ENCODE measurements around the gene SLC7A10.
A peak's percentile ranks its signal among the peaks of the same experiment; 100 is the strongest.

SLC7A10 gene

GRCh38 chr19:33196446-33197193 is 29.0 kb downstream of the SLC7A10 start:
- H3K4me3 ChIP-seq (ENCODE audit: control insufficient read depth, low read depth, low read length): no peak overlapping the region
- no peak for TF ChIP-seq CTCF (conservative IDR thresholded peaks at IDR 0.05; ENCODE audit: control insufficient read depth, insufficient read depth, low read depth, low read length)
- DNase-seq (ENCODE audit: low read depth): no peak

- no peak for DNase-seq (ENCODE audit: low read depth)
- no peak for TF ChIP-seq CTCF (conservative IDR thresholded peaks at IDR 0.05; ENCODE audit: control insufficient read depth, insufficient read depth, low read depth, low read length)
- H3K4me3 ChIP-seq (ENCODE audit: control insufficient read depth, low read depth, low read length): peak overlapping the region; percentile 55
Measured at GRCh38 chr19:33195645-33196347, 29.9 kb downstream of the SLC7A10 start.

GRCh38 chr19:33194886-33195644 is 30.6 kb downstream of the SLC7A10 start:
- DNase-seq (ENCODE audit: low read depth): peak; percentile 62
- TF ChIP-seq CTCF (conservative IDR thresholded peaks at IDR 0.05; ENCODE audit: control insufficient read depth, insufficient read depth, low read depth, low read length): no peak
- H3K4me3 ChIP-seq (ENCODE audit: control insufficient read depth, low read depth, low read length): peak overlapping the region; percentile 55

- no peak for DNase-seq (ENCODE audit: low read depth)
- H3K4me3 ChIP-seq (ENCODE audit: control insufficient read depth, low read depth, low read length): no peak overlapping the region
- TF ChIP-seq CTCF (conservative IDR thresholded peaks at IDR 0.05; ENCODE audit: control insufficient read depth, insufficient read depth, low read depth, low read length): no peak
Measured at GRCh38 chr19:33194532-33194885, 31.1 kb downstream of the SLC7A10 start.

GRCh38 chr19:33193865-33194362 is 31.7 kb downstream of the SLC7A10 start, which contains the start of gene LRP3:
Gene LRP3 (plus strand): TSS chr19:33194330. CDS start chr19:33194786, 456 bp downstream.
- peak within 1 kb of the TSS; percentile 55 for H3K4me3 ChIP-seq (ENCODE audit: control insufficient read depth, low read depth, low read length)
- TF ChIP-seq CTCF (conservative IDR thresholded peaks at IDR 0.05; ENCODE audit: control insufficient read depth, insufficient read depth, low read depth, low read length): no peak
- no peak for DNase-seq (ENCODE audit: low read depth)

- no peak overlapping the region for H3K4me3 ChIP-seq (ENCODE audit: control insufficient read depth, low read depth, low read length)
- no peak for TF ChIP-seq CTCF (conservative IDR thresholded peaks at IDR 0.05; ENCODE audit: control insufficient read depth, insufficient read depth, low read depth, low read length)
- DNase-seq (ENCODE audit: low read depth): no peak
Measured at GRCh38 chr19:33193269-33193864, 32.3 kb downstream of the SLC7A10 start.

All from fibroblast of mammary gland (primary cell).